Measurements from ENCODE around the gene GSTA3. TPM values are rescaled to one million over a fixed set of nuclear protein-coding genes. Genes with fewer than 3 reads are reported as not detected.
"Not testable (repeated sequence)": the region's sequence is repeated elsewhere in the genome, so short reads cannot be mapped to it uniquely, and the experiment has no call there.

GSTA3 gene
- total RNA-seq, 1 donor from 2014 or later, result not detected

DNA sequence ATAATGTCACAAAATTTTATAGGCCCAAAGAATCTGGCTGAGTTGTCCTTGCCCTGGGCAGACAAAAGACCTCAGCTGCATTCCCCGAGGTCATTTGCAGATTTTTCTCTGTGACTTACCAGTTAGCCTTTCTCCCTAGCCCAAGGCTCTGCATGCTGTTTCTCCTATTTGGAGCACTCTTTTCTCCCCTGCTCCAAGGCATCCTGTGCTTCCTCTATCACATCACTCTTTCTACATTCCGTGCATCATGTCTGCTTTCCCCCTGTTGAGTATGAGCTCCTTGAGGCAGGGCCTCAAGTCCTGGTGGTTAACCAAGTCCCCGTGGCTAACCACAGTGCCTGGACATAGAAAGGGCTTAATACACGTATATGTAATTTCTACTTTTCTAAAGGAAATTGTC, 593 bp upstream of the GSTA3 start:
- no peaks in the 10 kb centered on the region for H3K4me1 ChIP-seq
- no peaks in the 10 kb centered on the region for H3K9me3 ChIP-seq
- DNase-seq (ENCODE audit: extremely low spot score in 2 of 2), result no peak
- intact Hi-C loops (cut with DNase I), result no loop called here
- no peak overlapping the region for H3K27ac ChIP-seq
- no peak overlapping the region for H3K4me3 ChIP-seq
- H3K36me3 ChIP-seq, result no peaks in the 10 kb centered on the region
- TF ChIP-seq POLR2AphosphoS5 (IDR thresholded peaks at IDR 0.05; ENCODE audit: insufficient read depth in 1 of 2, low read depth in 1 of 2), result no peak
- no peak for TF ChIP-seq POLR2A (IDR thresholded peaks at IDR 0.05)
- TF ChIP-seq, protein P1, sequence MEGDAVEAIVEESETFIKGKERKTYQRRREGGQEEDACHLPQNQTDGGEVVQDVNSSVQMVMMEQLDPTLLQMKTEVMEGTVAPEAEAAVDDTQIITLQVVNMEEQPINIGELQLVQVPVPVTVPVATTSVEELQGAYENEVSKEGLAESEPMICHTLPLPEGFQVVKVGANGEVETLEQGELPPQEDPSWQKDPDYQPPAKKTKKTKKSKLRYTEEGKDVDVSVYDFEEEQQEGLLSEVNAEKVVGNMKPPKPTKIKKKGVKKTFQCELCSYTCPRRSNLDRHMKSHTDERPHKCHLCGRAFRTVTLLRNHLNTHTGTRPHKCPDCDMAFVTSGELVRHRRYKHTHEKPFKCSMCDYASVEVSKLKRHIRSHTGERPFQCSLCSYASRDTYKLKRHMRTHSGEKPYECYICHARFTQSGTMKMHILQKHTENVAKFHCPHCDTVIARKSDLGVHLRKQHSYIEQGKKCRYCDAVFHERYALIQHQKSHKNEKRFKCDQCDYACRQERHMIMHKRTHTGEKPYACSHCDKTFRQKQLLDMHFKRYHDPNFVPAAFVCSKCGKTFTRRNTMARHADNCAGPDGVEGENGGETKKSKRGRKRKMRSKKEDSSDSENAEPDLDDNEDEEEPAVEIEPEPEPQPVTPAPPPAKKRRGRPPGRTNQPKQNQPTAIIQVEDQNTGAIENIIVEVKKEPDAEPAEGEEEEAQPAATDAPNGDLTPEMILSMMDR (IDR thresholded peaks at IDR 0.05), result no peak
- H3K27me3 ChIP-seq, result no peaks in the 10 kb centered on the region

GRCh38 chr6:52909131-52909530, 367 bp downstream of the GSTA3 start:
- intact Hi-C loops (cut with DNase I), result no loop called here
- Histone ChIP-seq H3K27me3 (no peaks in the 10 kb centered on the region), H3K36me3 (no peaks in the 10 kb centered on the region), H3K9me3 (no peaks in the 10 kb centered on the region), H3K27ac (no peak overlapping the region), H3K4me3 (no peak overlapping the region), H3K4me1 (no peaks in the 10 kb centered on the region)
- TF ChIP-seq POLR2A (IDR thresholded peaks at IDR 0.05), result no peak
- TF ChIP-seq POLR2AphosphoS5 (IDR thresholded peaks at IDR 0.05; ENCODE audit: insufficient read depth in 1 of 2, low read depth in 1 of 2), result no peak
- TF ChIP-seq, protein P1 (IDR thresholded peaks at IDR 0.05), result no peak
- no peak for DNase-seq (ENCODE audit: extremely low spot score in 2 of 2)

DNA sequence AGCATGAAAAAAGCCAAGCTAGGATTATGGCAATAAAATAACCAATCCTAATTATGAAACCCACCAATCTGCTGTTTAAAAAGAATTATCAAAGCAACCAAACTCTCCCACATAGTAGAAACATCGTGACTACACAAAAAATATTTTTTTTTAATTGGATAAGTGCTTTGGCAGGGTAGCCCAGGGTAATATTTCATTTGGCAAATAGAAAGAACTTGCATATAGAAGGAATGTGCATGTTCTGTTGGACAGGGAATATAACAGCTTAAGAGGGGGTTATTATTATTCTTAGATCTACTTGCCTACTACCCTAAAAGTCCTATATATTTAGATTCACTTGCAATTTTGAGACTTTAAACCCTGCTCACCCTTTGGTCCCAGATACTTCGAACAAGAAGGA, 972 bp downstream of the GSTA3 start:
- H3K4me3 ChIP-seq, result no peak overlapping the region
- H3K27ac ChIP-seq, result no peak overlapping the region
- H3K4me1 ChIP-seq, result no peaks in the 10 kb centered on the region
- no peaks in the 10 kb centered on the region for H3K36me3 ChIP-seq
- H3K27me3 ChIP-seq, result no peaks in the 10 kb centered on the region
- DNase-seq (ENCODE audit: extremely low spot score in 2 of 2), result no peak
- intact Hi-C loops (cut with DNase I), result no loop called here
- TF ChIP-seq, protein P1 (IDR thresholded peaks at IDR 0.05), result no peak
- no peak for TF ChIP-seq POLR2A (IDR thresholded peaks at IDR 0.05)
- no peak for TF ChIP-seq POLR2AphosphoS5 (IDR thresholded peaks at IDR 0.05; ENCODE audit: insufficient read depth in 1 of 2, low read depth in 1 of 2)
- H3K9me3 ChIP-seq, result no peaks in the 10 kb centered on the region

GRCh38 chr6:52904562-52905279, 4.8 kb downstream of the GSTA3 start:
- no peak overlapping the region for H3K27ac ChIP-seq
- H3K27me3 ChIP-seq, result no peaks in the 10 kb centered on the region
- intact Hi-C loops (cut with DNase I), result no loop called here
- no peak for DNase-seq (ENCODE audit: extremely low spot score in 2 of 2)
- no peaks in the 10 kb centered on the region for H3K4me1 ChIP-seq
- TF ChIP-seq POLR2A (IDR thresholded peaks at IDR 0.05) (no peak), POLR2AphosphoS5 (IDR thresholded peaks at IDR 0.05; ENCODE audit: insufficient read depth in 1 of 2, low read depth in 1 of 2) (no peak)
- TF ChIP-seq, protein P1 (IDR thresholded peaks at IDR 0.05), result no peak
- H3K36me3 ChIP-seq, result no peaks in the 10 kb centered on the region
- no peak overlapping the region for H3K4me3 ChIP-seq
- H3K9me3 ChIP-seq, result no peaks in the 10 kb centered on the region

GRCh38 chr6:52900536-52900935, 9.0 kb downstream of the GSTA3 start:
- TF ChIP-seq, protein P1 (IDR thresholded peaks at IDR 0.05), result no peak
- TF ChIP-seq POLR2A (IDR thresholded peaks at IDR 0.05) (no peak), POLR2AphosphoS5 (IDR thresholded peaks at IDR 0.05; ENCODE audit: insufficient read depth in 1 of 2, low read depth in 1 of 2) (no peak)
- Histone ChIP-seq H3K27ac (no peak overlapping the region), H3K36me3 (no peaks in the 10 kb centered on the region), H3K9me3 (no peaks in the 10 kb centered on the region), H3K27me3 (no peaks in the 10 kb centered on the region), H3K4me1 (no peaks in the 10 kb centered on the region), H3K4me3 (no peak overlapping the region)
- intact Hi-C loops (cut with DNase I), result no loop called here
- no peak for DNase-seq (ENCODE audit: extremely low spot score in 2 of 2)

- H3K4me1 ChIP-seq; H3K27ac ChIP-seq; H3K9me3 ChIP-seq; H3K36me3 ChIP-seq; DNase-seq (ENCODE audit: extremely low spot score in 2 of 2); H3K4me3 ChIP-seq; intact Hi-C loops (cut with DNase I); H3K27me3 ChIP-seq: not testable (repeated sequence)
These were observed 13.7 kb downstream of the GSTA3 start for GRCh38 chr6:52895790-52896189.
